DMS153 treated with DMSO at 0.1 percent for 48 hours (cell line): ENCODE measurements around the gene CUBN.

Experiments
- DNase-seq: peaks from one replicate; lab custom pipeline; 2025; ENCODE audit not compliant: unreplicated experiment; lab: John Stamatoyannopoulos, UW

Gene CUBN

GRCh38 chr10:17109046-17109445, 20.6 kb downstream of the CUBN start:
- DNase-seq = no peak

DNA sequence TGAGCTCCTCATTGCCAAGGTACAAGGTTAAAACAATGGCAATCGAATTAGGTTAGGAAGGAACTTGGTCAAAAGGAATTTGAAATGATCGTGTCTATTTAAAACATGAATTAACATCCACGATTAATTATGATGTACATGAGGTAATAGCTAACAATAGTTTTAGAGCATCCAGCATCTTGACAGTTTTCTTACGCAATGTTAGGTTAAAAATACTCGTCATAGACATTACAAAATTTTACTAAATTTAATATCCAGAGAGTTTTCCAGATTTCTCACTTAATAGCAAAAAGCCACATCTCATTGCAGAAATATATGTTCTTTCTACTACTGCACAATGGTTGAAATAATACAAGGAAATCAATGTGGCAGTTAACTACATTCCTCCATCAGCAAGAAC, 22.6 kb downstream of the CUBN start:
- no peak for DNase-seq

- no peak for DNase-seq
These were observed 27.7 kb downstream of the CUBN start for GRCh38 chr10:17101910-17102266.

DNA sequence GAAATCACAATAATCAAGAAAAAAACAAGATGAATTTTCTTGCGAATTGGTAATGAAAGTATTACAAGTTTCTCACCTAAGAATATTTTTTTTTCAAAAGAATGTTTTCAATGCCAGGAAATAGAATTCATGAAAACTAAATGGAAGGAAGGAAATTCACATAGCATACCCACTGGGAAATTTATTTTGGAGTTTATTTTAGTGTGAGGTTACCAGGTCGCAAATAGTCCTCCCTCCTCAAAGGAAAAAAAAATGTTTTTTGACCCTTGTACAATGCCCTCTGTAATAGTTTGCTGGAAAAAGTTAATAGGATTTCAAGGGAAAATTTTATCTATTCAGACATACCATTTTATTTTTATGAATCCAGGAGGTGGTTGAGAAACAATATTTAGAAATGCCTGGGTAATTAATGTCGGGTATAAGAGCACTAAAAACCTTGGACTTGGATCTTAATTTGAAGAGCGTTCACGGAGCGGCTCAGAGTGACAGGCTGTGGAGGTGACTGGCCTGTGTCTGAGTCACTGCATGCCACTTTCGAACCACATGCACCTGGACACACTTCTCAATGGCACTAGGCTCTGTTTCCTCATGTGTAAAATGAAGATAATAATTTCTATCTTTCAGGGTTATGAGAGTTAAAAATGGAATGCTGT, 28.2 kb downstream of the CUBN start:
- DNase-seq = no peak

GRCh38 chr10:17100586-17100985, 29.0 kb downstream of the CUBN start:
- no peak for DNase-seq

- no peak for DNase-seq
These were observed 31.6 kb downstream of the CUBN start for GRCh38 chr10:17098012-17098411.

DNA sequence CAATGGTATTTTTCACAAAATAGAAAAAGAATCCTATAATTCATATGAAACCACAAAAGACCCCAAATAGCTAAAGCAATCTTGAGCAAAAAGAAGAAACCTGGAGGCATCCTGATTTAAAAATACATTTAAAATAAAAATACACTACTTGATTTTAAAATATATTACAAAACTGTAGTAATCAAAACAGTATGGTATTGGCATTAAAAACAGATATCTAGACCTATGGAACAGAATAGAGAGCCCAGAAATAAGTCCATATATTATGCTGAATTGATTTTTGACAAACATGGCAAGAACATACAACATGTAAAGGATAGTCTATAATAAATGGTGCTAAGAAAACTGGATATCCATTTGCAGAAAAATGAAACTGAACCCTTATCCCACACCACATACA, 34.8 kb downstream of the CUBN start:
- DNase-seq = no peak

GRCh38 chr10:17092986-17093803, 36.4 kb downstream of the CUBN start:
- no peak for DNase-seq

GRCh38 chr10:17092216-17092944, 37.2 kb downstream of the CUBN start:
- DNase-seq = no peak

- no peak for DNase-seq
These were observed 41.3 kb downstream of the CUBN start for GRCh38 chr10:17088118-17088806.

DNA sequence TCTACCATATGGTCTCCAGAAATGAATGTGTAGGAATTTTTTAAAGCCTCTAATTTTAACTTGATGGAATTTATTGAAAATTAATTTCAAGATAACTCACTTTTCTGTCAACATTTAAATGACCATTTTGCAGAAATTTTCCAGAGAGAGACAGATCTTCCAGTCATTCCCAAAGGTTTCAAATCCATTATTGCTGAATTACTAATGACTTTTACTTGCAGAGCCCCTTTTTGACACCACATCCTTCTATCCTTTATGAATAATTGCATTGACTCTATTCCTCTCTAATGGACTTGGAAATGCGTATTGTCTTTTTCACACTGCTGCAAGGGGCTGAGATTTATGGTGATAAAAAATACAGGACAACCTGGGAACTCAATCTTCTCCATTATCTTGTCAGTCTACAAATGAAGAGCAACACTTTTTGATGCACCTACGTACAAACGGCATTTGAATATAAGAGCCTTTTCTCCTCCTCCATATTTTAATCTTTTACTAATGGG, 42.7 kb downstream of the CUBN start:
- DNase-seq = no peak

- DNase-seq = no peak
These were observed 44.4 kb downstream of the CUBN start for GRCh38 chr10:17085011-17085725.

DNA sequence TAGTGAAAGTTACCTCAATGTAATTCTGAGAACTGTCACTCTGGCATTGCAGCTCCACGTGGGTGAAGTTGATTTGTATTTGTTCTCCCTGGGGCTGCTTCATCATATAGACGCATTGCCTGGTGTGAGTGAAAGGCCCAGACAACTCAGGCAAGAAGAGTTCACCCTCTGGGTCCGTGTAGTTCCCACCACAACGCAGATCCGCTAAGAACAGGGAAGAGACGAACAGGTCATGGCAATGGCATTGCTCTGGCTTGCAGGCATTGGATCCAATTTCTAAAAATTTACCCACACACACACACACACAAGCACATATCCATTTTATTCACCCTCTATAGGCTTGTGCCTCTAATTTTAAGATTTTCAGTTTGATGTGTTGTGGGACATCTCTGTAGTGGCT, 45.4 kb downstream of the CUBN start:
- no peak for DNase-seq

GRCh38 chr10:17081431-17081830, 48.2 kb downstream of the CUBN start:
- no peak for DNase-seq

GRCh38 chr10:17077890-17078289, 51.7 kb downstream of the CUBN start:
- DNase-seq = no peak

GRCh38 chr10:17077346-17077781, 52.2 kb downstream of the CUBN start:
- DNase-seq = no peak

DNA sequence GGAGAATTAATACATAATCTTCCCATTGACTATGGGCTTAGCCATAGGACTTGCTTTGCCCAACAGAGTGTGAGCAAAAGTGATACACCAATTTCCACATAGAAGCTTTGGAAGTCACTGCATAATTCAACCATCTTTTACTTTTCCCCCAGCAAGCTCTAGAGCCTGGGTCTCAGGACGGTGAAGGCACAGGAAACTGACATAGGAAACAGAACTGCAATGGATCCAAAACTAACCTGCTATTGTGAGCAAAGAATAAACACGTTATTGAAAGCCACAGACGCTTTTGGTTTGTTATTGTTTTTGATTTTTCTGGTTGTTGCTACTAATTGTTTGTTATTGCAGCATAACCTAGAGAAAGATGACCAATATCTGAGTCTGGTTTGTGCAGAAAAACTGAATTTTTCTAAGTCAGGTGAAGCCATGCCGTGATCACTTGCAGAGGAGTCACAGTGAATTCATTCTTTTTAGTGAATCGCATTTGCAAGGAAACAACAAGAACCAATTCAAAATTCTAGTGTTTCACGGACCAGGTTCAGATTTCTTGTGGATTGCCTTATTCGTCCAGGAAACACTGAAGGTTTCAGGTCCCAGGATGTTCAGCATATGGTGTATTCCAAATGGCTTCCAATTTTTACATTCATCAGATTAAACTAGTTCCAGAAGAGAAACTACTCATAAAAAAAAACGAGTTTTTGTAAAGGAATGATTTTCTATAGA, 52.8 kb downstream of the CUBN start:
- DNase-seq = no peak

GRCh38 chr10:17075533-17076359, 53.9 kb downstream of the CUBN start:
- DNase-seq = no peak

- no peak for DNase-seq
These were observed 55.1 kb downstream of the CUBN start for GRCh38 chr10:17074541-17074847.
